H1 (cell line): ENCODE data around the gene SYT14. TPM values are rescaled to one million over a fixed set of nuclear protein-coding genes. Genes with fewer than 3 reads are reported as not detected.
"Not testable (repeated sequence)": the region's sequence is repeated elsewhere in the genome, so short reads cannot be mapped to it uniquely, and the experiment has no call there.

ENCODE experiments used
- CTCF ChIA-PET: fragments of 300-600 bp; sonication (Branson Sonifier 250); formaldehyde crosslinking; loops from one replicate; lab custom pipeline; 2021; ENCODE audit not compliant: partially characterized antibody; lab: Charles Lee
- POLR2A ChIA-PET: fragments of 300-600 bp; sonication (Branson Sonifier 250); formaldehyde crosslinking; loops from one replicate; lab custom pipeline; 2021; ENCODE audit warnings: inconsistent platforms; ENCODE audit not compliant: partially characterized antibody; lab: Charles Lee
- DNase-seq, 2 experiments: peaks; one replicate each; pipeline versions ENCODE4 v3.0.0 to v3.0.0-alpha.2; 2010 to 2022; ENCODE audit warnings: low spot score in 2 of 2, low read depth in 1 of 2, mixed read lengths in 1 of 2
- FAIRE-seq: peaks from 2 replicates; lab custom pipeline; 2011; peaks lifted over from hg19 to GRCh38; lab: Jason Lieb, UNC
- H2AFZ ChIP-seq: 2 replicates; pipeline ENCODE4 v1.8.1; 2012; ENCODE audit warnings: low read length, inconsistent platforms
- H2AK5ac ChIP-seq: 2 replicates; pipeline ENCODE4 v1.6.1; 2013; ENCODE audit warnings: low read depth, low read length
- H2BK120ac ChIP-seq: replicated peaks from 2 replicates; pipeline ENCODE3; 2013; ENCODE audit warnings: low read depth, low read length, inconsistent platforms
- H2BK12ac ChIP-seq: 2 replicates; pipeline ENCODE4 v1.6.1; 2013; ENCODE audit warnings: low read depth, low read length
- H2BK15ac ChIP-seq: 2 replicates; pipeline ENCODE4 v1.6.1; 2013; ENCODE audit warnings: low read length
- H2BK20ac ChIP-seq: 2 replicates; pipeline ENCODE4 v1.6.1; 2013; ENCODE audit warnings: low read length
- H2BK5ac ChIP-seq: 2 replicates; pipeline ENCODE4 v1.6.1; 2013; ENCODE audit warnings: low read depth, low read length
- H3K14ac ChIP-seq: 2 replicates; pipeline ENCODE4 v1.6.1; 2013; ENCODE audit warnings: inconsistent platforms; ENCODE audit not compliant: insufficient read length
- H3K18ac ChIP-seq: 2 replicates; pipeline ENCODE4 v1.6.1; 2013; ENCODE audit warnings: low read length; ENCODE audit errors: extremely low read depth
- H3K23ac ChIP-seq: 2 replicates; pipeline ENCODE4 v1.6.1; 2013; ENCODE audit warnings: inconsistent platforms; ENCODE audit not compliant: insufficient read length
- H3K23me2 ChIP-seq: 2 replicates; pipeline ENCODE4 v1.6.1; 2013; ENCODE audit warnings: low read depth, low read length
- H3K27ac ChIP-seq: 2 replicates; pipeline ENCODE4 v1.6.1; 2011; ENCODE audit warnings: low read depth, low read length, inconsistent platforms
- H3K27me3 ChIP-seq, 4 experiments: replicated peaks in 1 of 4; 1 replicate in 1 of 4; 2 replicates in 3 of 4; pipeline versions ENCODE4 v1.6.1 to v1.8.1; 2011 to 2013; ENCODE audit warnings: low read length in 3 of 4, mild to moderate bottlenecking in 3 of 4, inconsistent platforms in 2 of 4, mixed read lengths in 2 of 4, moderate library complexity in 1 of 4; ENCODE audit not compliant: control insufficient read depth in 3 of 4, insufficient read depth in 3 of 4; ENCODE audit errors: extremely low read depth in 1 of 4
- H3K36me3 ChIP-seq, 4 experiments: 2 replicates each; pipeline versions ENCODE4 v1.6.1 to v1.8.1; 2011 to 2013; ENCODE audit warnings: mild to moderate bottlenecking in 4 of 4, low read length in 3 of 4, moderate library complexity in 2 of 4, control low read depth in 1 of 4, inconsistent platforms in 1 of 4; ENCODE audit not compliant: insufficient read depth in 4 of 4, control insufficient read depth in 2 of 4
- H3K4ac ChIP-seq: replicated peaks from 2 replicates; pipeline ENCODE3; 2013; ENCODE audit warnings: low read length, low read depth, mixed read lengths, inconsistent platforms; ENCODE audit not compliant: insufficient read length
- H3K4me1 ChIP-seq, 4 experiments: replicated peaks in 1 of 4; 1 replicate in 1 of 4; 2 replicates in 3 of 4; pipeline versions ENCODE4 v1.6.1 to v1.8.1; 2011 to 2013; ENCODE audit warnings: low read length in 3 of 4, inconsistent platforms in 2 of 4, mixed read lengths in 1 of 4; ENCODE audit not compliant: insufficient read depth in 4 of 4, control insufficient read depth in 3 of 4
- H3K4me2 ChIP-seq, 2 experiments: 2 replicates each; pipeline versions ENCODE4 v1.6.1 to v1.8.1; 2011 to 2013; ENCODE audit warnings: low read depth in 2 of 2, low read length in 2 of 2, control low read depth in 1 of 2, inconsistent platforms in 1 of 2, mild to moderate bottlenecking in 1 of 2; ENCODE audit not compliant: insufficient read depth in 1 of 2
- H3K4me3 ChIP-seq, 4 experiments: fragments of 200-600, 300-600 bp in 1 of 4; sonication (generic), shearing (Covaris generic), sonication (Bioruptor Twin) in 1 of 4; 2 replicates each; pipeline versions ENCODE4 v1.5.1 to v1.8.1; 2011 to 2016; ENCODE audit warnings: low read length in 4 of 4, low read depth in 3 of 4, control low read depth in 2 of 4, inconsistent platforms in 2 of 4, mild to moderate bottlenecking in 2 of 4, mixed read lengths in 1 of 4, moderate library complexity in 1 of 4; ENCODE audit not compliant: insufficient read depth in 2 of 4; ENCODE audit errors: extremely low read depth in 1 of 4
- H3K56ac ChIP-seq: replicated peaks from 2 replicates; pipeline ENCODE3; 2013; ENCODE audit warnings: low read depth, mild to moderate bottlenecking, mixed read lengths, low read length, inconsistent platforms; ENCODE audit not compliant: insufficient read length
- H3K79me1 ChIP-seq: 2 replicates; pipeline ENCODE4 v1.6.1; 2013; ENCODE audit warnings: low read depth, low read length, control low read depth
- H3K79me2 ChIP-seq, 2 experiments: 2 replicates each; pipeline versions ENCODE4 v1.6.1 to v1.8.1; 2012 to 2013; ENCODE audit warnings: low read length in 2 of 2, mild to moderate bottlenecking in 2 of 2, inconsistent platforms in 1 of 2; ENCODE audit not compliant: insufficient read depth in 2 of 2, control insufficient read depth in 1 of 2
- H3K9ac ChIP-seq, 4 experiments: replicated peaks in 1 of 4; 1 replicate in 1 of 4; 2 replicates in 3 of 4; pipeline versions ENCODE4 v1.6.1 to v1.8.1; 2011 to 2013; ENCODE audit warnings: low read depth in 3 of 4, low read length in 3 of 4, control low read depth in 2 of 4, mild to moderate bottlenecking in 2 of 4, moderate library complexity in 2 of 4, inconsistent platforms in 1 of 4; ENCODE audit errors: extremely low read depth in 1 of 4
- H3K9me3 ChIP-seq, 2 experiments: 2 replicates each; pipeline versions ENCODE4 v1.6.1 to v1.8.1; 2012 to 2013; ENCODE audit warnings: mild to moderate bottlenecking in 2 of 2, moderate library complexity in 2 of 2, control low read depth in 1 of 2, inconsistent platforms in 1 of 2, low read depth in 1 of 2, low read length in 1 of 2, mixed read lengths in 1 of 2; ENCODE audit not compliant: insufficient read depth in 2 of 2
- H4K20me1 ChIP-seq, 2 experiments: replicated peaks in 1 of 2; 2 replicates each; pipeline versions ENCODE3 to v1.8.1; 2011 to 2013; ENCODE audit warnings: inconsistent platforms in 2 of 2, low read length in 2 of 2, mild to moderate bottlenecking in 1 of 2; ENCODE audit not compliant: insufficient read depth in 2 of 2, control insufficient read depth in 1 of 2
- H4K5ac ChIP-seq: 2 replicates; pipeline ENCODE4 v1.6.1; 2013; ENCODE audit warnings: low read length, low read depth, mixed read lengths, inconsistent platforms; ENCODE audit not compliant: insufficient read length
- H4K8ac ChIP-seq: 2 replicates; pipeline ENCODE4 v1.8.0; 2013; ENCODE audit warnings: mild to moderate bottlenecking, moderate library complexity, low read length, inconsistent platforms; ENCODE audit not compliant: insufficient read depth; ENCODE audit errors: extremely low read depth
- H4K91ac ChIP-seq: replicated peaks from 2 replicates; pipeline ENCODE3; 2013; ENCODE audit warnings: low read length, mixed read lengths, inconsistent platforms; ENCODE audit not compliant: insufficient read length
- WGBS, 2 experiments: shearing (Covaris generic) in 1 of 2; methylation state at CpG; one replicate each; pipeline versions ENCODE4 v1.1.6 to v1.1.7; 2013 to 2015; ENCODE audit warnings: low lambda C conversion rate in 2 of 2, mixed read lengths in 2 of 2, inconsistent platforms in 1 of 2, low coverage in 1 of 2, missing lambda C conversion rate in 1 of 2; ENCODE audit not compliant: insufficient replicate concordance in 2 of 2, insufficient coverage in 1 of 2, insufficient read length in 1 of 2; ENCODE audit errors: extremely low coverage in 1 of 2, missing lambda C conversion rate in 1 of 2; 5-methylcytosine and 5-hydroxymethylcytosine counted together
- polyA plus RNA-seq, 7 experiments: library from polyadenylated mRNA; depleted of rRNA in 3 of 7; stranded (reverse) in 5 of 7; unstranded in 2 of 7; fragments of >200 nt in 5 of 7; fragments of 200-250 nt in 2 of 7; gene quantifications; 1 replicate in 5 of 7; 2 replicates in 1 of 7; 4 replicates in 1 of 7; pipeline versions ENCODE4 v1.2.1 to v1.2.3, GENCODE V29; 2011 to 2013; ENCODE audit warnings: missing spikeins in 2 of 7, mixed read lengths in 2 of 7
- total RNA-seq: library from RNA; stranded (reverse); fragmentation: NEBNext Ultra II Directional; extraction: Animal tissue kit (Norgen Biotek cat#: 25700); gene quantifications from 2 replicates; pipeline ENCODE4 v1.2.1, GENCODE V29; 2021

Gene SYT14
- total and polyA plus RNA-seq, 2 of the 8 experiments (the other 6 are each of a cell fraction or from before 2014, with no cell fraction given): 2.3 to 18.4 TPM

DNA sequence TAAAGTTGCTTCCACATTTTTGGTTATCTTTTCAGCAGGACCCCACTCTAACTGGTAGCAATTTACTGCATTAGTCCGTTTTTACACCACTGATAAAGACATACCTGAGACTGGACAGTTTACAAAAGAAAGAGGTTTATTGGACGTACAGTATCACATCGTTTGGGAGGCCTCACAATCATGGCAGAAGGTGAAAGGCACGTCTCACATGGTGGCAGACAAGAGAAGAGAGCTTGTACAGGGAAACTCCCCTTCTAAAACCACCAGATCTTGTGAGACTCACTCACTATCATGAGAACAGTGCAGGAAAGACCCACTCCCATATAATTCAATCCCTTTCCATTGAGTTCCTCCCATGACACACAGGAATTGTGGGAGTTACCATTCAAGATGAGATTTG lies 112.5 kb downstream of the SYT14 start:
- H3K79me1 ChIP-seq, H3K4me2 ChIP-seq, H3K23me2 ChIP-seq, H3K18ac ChIP-seq, H2BK120ac ChIP-seq, H4K20me1 ChIP-seq, FAIRE-seq, CTCF ChIA-PET, H2BK20ac ChIP-seq, H4K5ac ChIP-seq, H3K23ac ChIP-seq, H2BK5ac ChIP-seq, H2AK5ac ChIP-seq, H3K14ac ChIP-seq, H3K36me3 ChIP-seq, H3K9me3 ChIP-seq, H2AFZ ChIP-seq, H3K4me3 ChIP-seq, H3K27me3 ChIP-seq, H3K4me1 ChIP-seq, H3K56ac ChIP-seq, H2BK15ac ChIP-seq, H4K91ac ChIP-seq, DNase-seq, H2BK12ac ChIP-seq, H4K8ac ChIP-seq, H3K4ac ChIP-seq, H3K27ac ChIP-seq, H3K79me2 ChIP-seq, H3K9ac ChIP-seq: not testable (repeated sequence)
- 88% methylated on average over 4 of the region's 4 CpGs; no CpG with 5 or more reads in 1 of the 2 experiments for WGBS, 2 experiments
- POLR2A ChIA-PET: interaction anchor here (3.4 kb wide), 1 partner anchor 324 kb away, joined by 11 read pairs; no protein-coding TSS in a partner anchor
